ENCODE measurements around the gene TNPO2. TPM values are rescaled to one million over a fixed set of nuclear protein-coding genes. Genes with fewer than 3 reads are reported as not detected.
A peak's percentile ranks its signal among the peaks of the same experiment; 100 is the strongest.

Gene TNPO2
- polyA plus RNA-seq, 3 donors = 0.28 to 45.2 (median 0.52) TPM

DNA sequence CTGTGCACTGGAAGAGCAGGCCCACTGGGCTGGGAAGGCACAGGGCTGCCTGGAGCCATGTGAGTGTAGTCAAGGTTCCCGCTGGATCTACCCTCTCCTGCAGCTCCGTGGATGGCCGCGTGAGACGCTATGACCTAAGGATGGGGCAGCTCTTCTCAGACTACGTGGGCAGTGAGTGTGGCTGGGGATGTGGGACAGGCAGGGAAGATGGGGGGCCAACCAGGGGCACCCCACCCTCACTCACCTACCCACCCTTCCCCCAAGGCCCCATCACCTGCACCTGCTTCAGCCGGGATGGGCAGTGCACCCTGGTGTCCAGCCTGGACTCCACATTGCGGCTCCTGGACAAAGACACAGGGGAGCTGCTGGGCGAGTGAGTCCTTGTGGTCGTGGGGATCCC lies 51.0 kb downstream of the TNPO2 start:
- H3K4me2 ChIP-seq (replicated peaks; ENCODE audit: extremely low read depth, low read length, poor library complexity, severe bottlenecking) = no peak overlapping the region
- peaks cover 22 to 34% of the 10 kb centered on the region in 2 donors for H3K4me1 ChIP-seq (ENCODE audit: control insufficient read depth in 1 of 2, insufficient read depth in 2 of 2, low read length in 2 of 2)
- H2AFZ ChIP-seq (ENCODE audit: insufficient read depth, low read depth, low read length, poor library complexity, severe bottlenecking) = no peak overlapping the region
- H3K27ac ChIP-seq (ENCODE audit: low read depth in 1 of 2, low read length in 2 of 2) = no peak overlapping the region
- H3K4me1 Mint-ChIP-seq = peaks cover 33% of the 10 kb centered on the region
- peaks cover 43 to 54% of the 10 kb centered on the region in 2 donors for H3K36me3 ChIP-seq (replicated peaks in 1 of 2; ENCODE audit: control insufficient read depth in 1 of 2, insufficient read depth in 2 of 2, low read length in 2 of 2)
- no peak overlapping the region for H3K4me3 ChIP-seq (replicated peaks in 1 of 3; ENCODE audit: low read depth in 2 of 3, low read length in 3 of 3)
- intact Hi-C loops (cut with micrococcal nuclease) = loop anchor here (1.0 to 2.0 kb wide), 2 partner anchors 108 kb away; no protein-coding TSS in a partner anchor
- H3K27ac Mint-ChIP-seq = peak overlapping the region in 2 of 7 donors; percentile 48 to 63
- TF ChIP-seq, protein P1, sequence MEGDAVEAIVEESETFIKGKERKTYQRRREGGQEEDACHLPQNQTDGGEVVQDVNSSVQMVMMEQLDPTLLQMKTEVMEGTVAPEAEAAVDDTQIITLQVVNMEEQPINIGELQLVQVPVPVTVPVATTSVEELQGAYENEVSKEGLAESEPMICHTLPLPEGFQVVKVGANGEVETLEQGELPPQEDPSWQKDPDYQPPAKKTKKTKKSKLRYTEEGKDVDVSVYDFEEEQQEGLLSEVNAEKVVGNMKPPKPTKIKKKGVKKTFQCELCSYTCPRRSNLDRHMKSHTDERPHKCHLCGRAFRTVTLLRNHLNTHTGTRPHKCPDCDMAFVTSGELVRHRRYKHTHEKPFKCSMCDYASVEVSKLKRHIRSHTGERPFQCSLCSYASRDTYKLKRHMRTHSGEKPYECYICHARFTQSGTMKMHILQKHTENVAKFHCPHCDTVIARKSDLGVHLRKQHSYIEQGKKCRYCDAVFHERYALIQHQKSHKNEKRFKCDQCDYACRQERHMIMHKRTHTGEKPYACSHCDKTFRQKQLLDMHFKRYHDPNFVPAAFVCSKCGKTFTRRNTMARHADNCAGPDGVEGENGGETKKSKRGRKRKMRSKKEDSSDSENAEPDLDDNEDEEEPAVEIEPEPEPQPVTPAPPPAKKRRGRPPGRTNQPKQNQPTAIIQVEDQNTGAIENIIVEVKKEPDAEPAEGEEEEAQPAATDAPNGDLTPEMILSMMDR (IDR thresholded peaks at IDR 0.05) = no peak
- no peak overlapping the region for H3K9ac ChIP-seq (ENCODE audit: insufficient read depth, low read length, poor library complexity, severe bottlenecking)
- peaks cover 49 to 64% of the 10 kb centered on the region in 2 donors for H3K36me3 Mint-ChIP-seq
- peaks cover 0 to 3% (median 0%) of the 10 kb centered on the region in 7 donors for H3K9me3 Mint-ChIP-seq
- no peaks in the 10 kb centered on the region for H3K27me3 Mint-ChIP-seq (ENCODE audit: low read depth in 3 of 3)
- peaks cover 47% of the 10 kb centered on the region for H4K20me1 ChIP-seq (ENCODE audit: insufficient read depth, low read length)
- 95% methylated on average over 3 of the region's 10 CpGs for WGBS (ENCODE audit: insufficient coverage)
- no peaks in the 10 kb centered on the region for H3K27me3 ChIP-seq (ENCODE audit: control insufficient read depth in 2 of 2, insufficient read depth in 2 of 2, low read length in 2 of 2)
- peaks cover 34% of the 10 kb centered on the region for H3K79me2 ChIP-seq (ENCODE audit: insufficient read depth, low read length)
- no peak overlapping the region for H3K4me3 Mint-ChIP-seq
- no peaks in the 10 kb centered on the region for H3K9me3 ChIP-seq (replicated peaks in 1 of 2; ENCODE audit: control insufficient read depth in 1 of 2, insufficient read depth in 1 of 2, low read length in 2 of 2)
- no peak for DNase-seq

DNA sequence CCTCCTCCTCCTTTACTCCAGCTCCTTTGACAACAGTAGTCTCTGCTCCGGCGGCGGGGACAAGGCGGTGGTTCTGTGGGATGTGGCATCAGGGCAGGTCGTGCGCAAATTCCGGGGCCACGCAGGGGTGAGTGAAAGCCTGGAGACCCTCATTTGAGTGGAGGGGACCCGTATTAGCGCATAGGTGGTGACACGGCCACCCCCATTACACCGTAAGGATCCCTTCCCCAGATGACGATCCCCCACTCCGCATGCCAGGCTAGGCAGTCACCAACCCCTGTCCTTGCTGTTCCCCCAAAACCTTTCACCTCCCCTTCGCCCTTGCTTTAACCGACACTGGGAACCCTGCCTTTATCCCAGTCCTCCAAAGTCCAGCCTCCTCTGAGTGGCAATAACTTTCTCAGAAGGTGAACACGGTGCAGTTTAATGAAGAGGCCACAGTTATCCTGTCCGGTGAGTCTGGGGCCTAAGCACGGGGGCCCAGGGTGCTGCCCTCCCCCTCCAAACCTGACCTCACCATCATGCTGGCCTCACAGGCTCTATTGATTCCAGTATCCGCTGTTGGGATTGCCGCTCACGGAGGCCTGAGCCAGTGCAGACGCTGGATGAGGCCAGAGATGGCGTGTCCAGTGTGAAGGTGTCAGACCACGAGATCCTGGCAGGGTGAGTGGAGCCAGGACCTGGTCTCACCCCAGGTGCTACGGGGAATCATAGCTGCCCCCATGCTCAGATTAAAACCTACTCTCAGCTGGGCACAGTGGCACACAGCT lies 53.4 kb downstream of the TNPO2 start:
- H3K36me3 Mint-ChIP-seq = peaks cover 29 to 41% of the 10 kb centered on the region in 2 donors
- H3K4me1 ChIP-seq (ENCODE audit: control insufficient read depth in 1 of 2, insufficient read depth in 2 of 2, low read length in 2 of 2) = peaks cover 36 to 47% of the 10 kb centered on the region in 2 donors
- H3K4me1 Mint-ChIP-seq = peaks cover 40% of the 10 kb centered on the region
- no peaks in the 10 kb centered on the region for H3K9me3 ChIP-seq (replicated peaks in 1 of 2; ENCODE audit: control insufficient read depth in 1 of 2, insufficient read depth in 1 of 2, low read length in 2 of 2)
- peaks cover 0 to 3% (median 0%) of the 10 kb centered on the region in 7 donors for H3K9me3 Mint-ChIP-seq
- TF ChIP-seq, protein P1 (IDR thresholded peaks at IDR 0.05) = no peak
- intact Hi-C loops (cut with micrococcal nuclease) = no loop called here
- peak overlapping the region; percentile 81 to 100 (median 100) for H3K27ac Mint-ChIP-seq
- 76% methylated on average over 12 of the region's 26 CpGs for WGBS (ENCODE audit: insufficient coverage)
- H3K4me3 Mint-ChIP-seq = peak overlapping the region; percentile 90 to 97
- no peak for DNase-seq
- peaks cover 58% of the 10 kb centered on the region for H3K79me2 ChIP-seq (ENCODE audit: insufficient read depth, low read length)
- H3K36me3 ChIP-seq (replicated peaks in 1 of 2; ENCODE audit: control insufficient read depth in 1 of 2, insufficient read depth in 2 of 2, low read length in 2 of 2) = peaks cover 23 to 31% of the 10 kb centered on the region in 2 donors
- H3K4me2 ChIP-seq (replicated peaks; ENCODE audit: extremely low read depth, low read length, poor library complexity, severe bottlenecking) = peak overlapping the region; percentile 95
- peak overlapping the region; percentile 78 to 100 for H3K27ac ChIP-seq (ENCODE audit: low read depth in 1 of 2, low read length in 2 of 2)
- H3K27me3 ChIP-seq (ENCODE audit: control insufficient read depth in 2 of 2, insufficient read depth in 2 of 2, low read length in 2 of 2) = no peaks in the 10 kb centered on the region
- peaks cover 38% of the 10 kb centered on the region for H4K20me1 ChIP-seq (ENCODE audit: insufficient read depth, low read length)
- H3K9ac ChIP-seq (ENCODE audit: insufficient read depth, low read length, poor library complexity, severe bottlenecking) = peak overlapping the region; percentile 92
- peak overlapping the region; percentile 94 for H2AFZ ChIP-seq (ENCODE audit: insufficient read depth, low read depth, low read length, poor library complexity, severe bottlenecking)
- H3K27me3 Mint-ChIP-seq (ENCODE audit: low read depth in 3 of 3) = peaks cover 0 to 3% (median 0%) of the 10 kb centered on the region in 3 donors
- H3K4me3 ChIP-seq (replicated peaks in 1 of 3; ENCODE audit: low read depth in 2 of 3, low read length in 3 of 3) = peak overlapping the region; percentile 61 to 96 (median 81)
